T-helper 2 cell treated with Interferon-gamma antibody and Interleukin-4, amounts not matched to agents 5 μg/mL and 100 μg/mL, for 36 hours (primary cell): ENCODE measurements around the gene MED10.
A peak's percentile ranks its signal among the peaks of the same experiment; 100 is the strongest.
"Not testable (repeated sequence)": the region's sequence is repeated elsewhere in the genome, so short reads cannot be mapped to it uniquely, and the experiment has no call there.

ENCODE experiments used
- DNase-seq: peaks from one replicate; pipeline ENCODE4 v3.0.0; 2021; ENCODE audit warnings: low spot score
- H3K27ac Mint-ChIP-seq: one replicate; pipeline ENCODE4 v1.8.0; 2021; ENCODE audit warnings: mild to moderate bottlenecking, mixed read lengths
- H3K27me3 Mint-ChIP-seq: one replicate; pipeline ENCODE4 v1.8.0; 2021; ENCODE audit warnings: low read depth, mixed read lengths
- H3K36me3 Mint-ChIP-seq: one replicate; pipeline ENCODE4 v1.8.0; 2021; ENCODE audit warnings: low read depth, mixed read lengths
- H3K4me1 Mint-ChIP-seq: one replicate; pipeline ENCODE4 v1.8.0; 2021; ENCODE audit warnings: low read depth, mixed read lengths
- H3K4me3 Mint-ChIP-seq: one replicate; pipeline ENCODE4 v1.8.0; 2022; ENCODE audit warnings: mild to moderate bottlenecking, moderate library complexity, mixed read lengths
- H3K9me3 Mint-ChIP-seq: one replicate; pipeline ENCODE4 v1.8.0; 2021; ENCODE audit warnings: mixed read lengths

Gene MED10

DNA sequence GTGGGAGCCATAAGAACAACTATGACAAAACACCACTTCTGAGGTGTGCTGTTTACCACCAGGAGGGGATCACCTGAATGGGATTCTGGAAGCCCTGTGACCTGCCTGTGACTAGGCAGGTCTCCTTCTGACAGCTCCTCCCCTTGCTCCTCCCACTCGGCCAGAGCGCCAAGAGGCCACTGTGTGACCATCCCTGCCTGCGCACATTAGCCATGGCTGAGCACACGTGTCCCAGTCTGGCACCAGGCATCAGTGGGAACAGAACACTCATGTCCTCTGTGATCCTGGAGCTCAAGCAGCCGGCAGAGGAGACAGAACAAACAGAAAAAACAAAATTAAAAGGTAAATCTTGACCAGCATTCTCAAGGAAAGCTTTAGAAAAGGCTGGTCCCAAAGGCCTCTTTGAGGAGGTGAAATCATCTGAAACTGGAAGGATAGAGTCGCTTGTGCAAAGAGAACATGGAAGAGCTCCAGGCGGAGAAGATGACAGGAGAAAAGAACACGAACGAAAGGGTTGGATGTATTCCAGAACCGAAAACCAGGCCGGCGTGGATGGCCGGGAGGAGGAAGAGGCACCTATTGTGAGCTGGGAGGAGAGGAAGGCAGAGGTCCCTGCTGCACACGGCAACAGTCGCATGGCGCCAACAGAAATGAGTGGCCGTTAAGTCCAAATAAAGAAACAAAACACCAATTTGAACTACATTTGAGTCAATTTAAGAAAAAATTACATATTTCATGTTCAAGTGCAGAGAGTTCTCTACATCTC, 5.1 kb downstream of the MED10 start:
- H3K27ac Mint-ChIP-seq = peak overlapping the region; percentile 24
- peaks cover 73% of the 10 kb centered on the region for H3K36me3 Mint-ChIP-seq
- H3K4me3 Mint-ChIP-seq = no peak overlapping the region

DNA sequence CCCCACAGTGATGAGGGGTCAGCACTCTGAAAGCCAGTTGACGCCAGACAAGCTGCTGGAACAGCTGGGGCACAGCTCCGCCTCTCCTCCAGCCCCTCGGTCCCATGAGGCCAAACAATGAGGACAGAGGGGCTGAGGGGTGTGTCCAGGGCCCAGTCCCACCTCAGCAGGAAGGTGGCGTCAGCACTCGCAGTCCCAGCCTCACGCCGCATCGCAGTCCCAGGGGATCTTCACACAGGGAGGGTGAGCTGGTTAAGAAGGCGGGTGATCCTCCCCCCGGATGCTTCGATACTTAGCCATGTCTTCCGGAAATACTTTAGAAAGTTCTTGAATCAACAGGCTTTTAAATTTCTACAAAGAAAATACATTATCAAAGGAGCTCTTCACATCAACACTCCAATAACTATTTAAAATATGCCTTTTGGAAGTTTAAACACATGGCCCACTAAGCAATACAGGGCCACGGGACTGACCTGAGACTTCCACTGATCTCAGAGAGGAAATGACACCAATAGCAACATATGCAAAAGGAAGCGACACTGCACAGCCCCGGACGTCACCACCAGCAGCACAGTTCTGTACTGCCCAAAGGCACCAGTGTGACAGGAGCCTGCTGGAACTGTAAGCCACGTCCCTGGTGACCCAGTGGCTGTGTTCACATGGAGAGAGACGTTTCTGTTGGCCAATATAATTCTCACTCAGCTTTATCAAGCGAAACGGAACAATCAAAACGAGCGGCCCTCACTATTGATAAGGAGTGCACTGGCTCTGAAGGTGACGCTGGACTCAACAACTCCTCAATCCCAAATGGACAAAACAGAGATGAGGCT, 5.9 kb downstream of the MED10 start:
- no peak overlapping the region for H3K27ac Mint-ChIP-seq
- H3K9me3 Mint-ChIP-seq = no peaks in the 10 kb centered on the region
- no peak overlapping the region for H3K4me3 Mint-ChIP-seq
- no peak for DNase-seq
- peaks cover 22% of the 10 kb centered on the region for H3K4me1 Mint-ChIP-seq
- no peaks in the 10 kb centered on the region for H3K27me3 Mint-ChIP-seq
- peaks cover 70% of the 10 kb centered on the region for H3K36me3 Mint-ChIP-seq

More for the DNA sequence above, 5.1 kb downstream of the MED10 start:
- Mint-ChIP-seq H3K27me3 (no peaks in the 10 kb centered on the region), H3K9me3 (no peaks in the 10 kb centered on the region), H3K4me1 (peaks cover 25% of the 10 kb centered on the region)
- no peak for DNase-seq

DNA sequence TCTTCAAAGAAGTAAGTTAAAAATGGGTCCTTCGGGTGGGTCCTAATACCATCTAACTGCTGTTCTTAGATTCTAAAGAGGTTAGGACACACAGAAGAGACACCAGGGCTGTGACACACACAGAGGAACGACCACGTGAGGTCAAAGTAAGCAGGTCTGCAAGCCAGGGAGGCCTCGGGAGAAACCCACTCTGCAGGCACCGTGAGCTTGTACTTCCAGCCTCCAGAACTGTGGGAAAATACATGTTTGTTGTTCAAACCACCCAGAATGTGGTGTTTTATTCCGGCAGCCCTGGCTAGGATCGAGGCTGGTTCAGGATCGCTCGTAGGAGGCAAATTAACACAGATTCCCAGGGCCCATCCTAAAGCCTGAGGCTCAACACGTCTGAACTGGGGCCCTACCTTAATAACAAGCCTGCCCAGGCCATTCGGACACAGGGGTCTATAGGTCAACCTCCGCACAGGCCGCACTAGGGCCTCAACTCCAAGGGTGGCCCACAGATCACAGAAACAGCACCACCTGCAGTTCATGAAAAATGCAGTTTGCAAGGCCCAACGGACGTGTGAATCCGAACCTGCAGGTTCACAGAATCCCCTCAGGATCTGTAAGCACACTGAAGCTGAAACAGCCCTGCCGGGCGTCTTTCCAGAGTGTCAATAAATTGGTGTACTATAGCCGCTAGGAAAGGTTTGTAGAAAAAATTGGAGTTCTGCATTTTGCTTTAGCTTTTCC, 7.1 kb downstream of the MED10 start:
- DNase-seq = no peak

DNA sequence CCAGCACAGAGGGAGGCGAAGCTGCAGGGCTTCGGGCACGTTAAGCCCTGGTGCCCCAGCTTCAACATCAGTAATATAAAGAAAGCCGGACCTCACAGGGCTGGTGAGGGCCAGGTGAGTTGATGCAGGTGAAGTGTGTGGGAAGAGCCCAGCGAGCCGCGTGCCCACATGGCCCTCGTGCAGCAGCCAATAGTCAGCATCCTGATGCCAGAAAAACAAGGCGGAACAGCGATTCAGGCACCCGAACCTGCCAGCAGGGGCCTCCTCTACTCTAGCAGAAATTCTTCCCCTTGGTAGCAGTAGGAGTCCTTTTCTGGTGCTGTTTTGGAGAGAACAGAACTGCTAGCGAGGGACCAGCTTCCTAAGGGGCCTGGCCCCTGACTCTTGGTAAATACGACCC, 7.8 kb downstream of the MED10 start:
- peaks cover 67% of the 10 kb centered on the region for H3K36me3 Mint-ChIP-seq
- no peak overlapping the region for H3K4me3 Mint-ChIP-seq
- H3K4me1 Mint-ChIP-seq = peaks cover 13% of the 10 kb centered on the region
- no peak for DNase-seq
- H3K27ac Mint-ChIP-seq = no peak overlapping the region
- H3K27me3 Mint-ChIP-seq = no peaks in the 10 kb centered on the region
- no peaks in the 10 kb centered on the region for H3K9me3 Mint-ChIP-seq

More for the DNA sequence above, 7.1 kb downstream of the MED10 start:
- H3K4me3 Mint-ChIP-seq = no peak overlapping the region
- H3K27ac Mint-ChIP-seq = no peak overlapping the region
- no peaks in the 10 kb centered on the region for H3K9me3 Mint-ChIP-seq
- peaks cover 13% of the 10 kb centered on the region for H3K4me1 Mint-ChIP-seq
- H3K36me3 Mint-ChIP-seq = peaks cover 70% of the 10 kb centered on the region
- H3K27me3 Mint-ChIP-seq = no peaks in the 10 kb centered on the region

DNA sequence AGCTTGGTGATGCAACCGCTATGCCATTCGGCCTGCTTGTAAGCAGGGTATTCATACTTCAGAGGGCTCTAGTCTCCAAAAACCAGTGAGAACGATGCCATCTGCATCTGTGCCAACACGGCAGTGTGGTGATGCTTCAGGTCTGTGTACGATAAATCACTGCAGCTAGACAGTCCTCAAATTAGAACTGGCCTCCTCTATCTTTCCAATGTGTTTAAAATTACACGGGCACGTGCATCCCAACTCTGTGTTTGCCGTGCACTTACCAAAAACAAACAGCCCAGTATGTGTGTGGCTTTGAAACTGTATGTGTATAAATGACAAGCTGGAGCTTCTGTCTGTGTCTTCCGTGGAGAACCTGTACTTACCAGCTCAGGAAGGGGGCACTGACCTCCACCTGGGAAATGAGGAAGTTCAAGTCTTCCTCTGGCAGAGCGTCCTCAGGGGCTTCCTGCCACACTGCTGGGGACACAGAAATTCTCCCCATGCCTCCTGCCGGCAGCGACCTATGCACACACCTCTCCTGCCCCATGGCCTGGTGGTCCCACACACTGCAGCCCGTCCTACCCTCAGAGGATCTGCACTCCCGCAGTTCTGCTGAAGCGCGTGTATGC, 12.3 kb downstream of the MED10 start:
- Mint-ChIP-seq H3K9me3 (no peaks in the 10 kb centered on the region), H3K36me3 (peaks cover 43% of the 10 kb centered on the region), H3K27ac (no peak overlapping the region), H3K4me3 (no peak overlapping the region), H3K27me3 (no peaks in the 10 kb centered on the region), H3K4me1 (peaks cover 6% of the 10 kb centered on the region)
- no peak for DNase-seq

DNA sequence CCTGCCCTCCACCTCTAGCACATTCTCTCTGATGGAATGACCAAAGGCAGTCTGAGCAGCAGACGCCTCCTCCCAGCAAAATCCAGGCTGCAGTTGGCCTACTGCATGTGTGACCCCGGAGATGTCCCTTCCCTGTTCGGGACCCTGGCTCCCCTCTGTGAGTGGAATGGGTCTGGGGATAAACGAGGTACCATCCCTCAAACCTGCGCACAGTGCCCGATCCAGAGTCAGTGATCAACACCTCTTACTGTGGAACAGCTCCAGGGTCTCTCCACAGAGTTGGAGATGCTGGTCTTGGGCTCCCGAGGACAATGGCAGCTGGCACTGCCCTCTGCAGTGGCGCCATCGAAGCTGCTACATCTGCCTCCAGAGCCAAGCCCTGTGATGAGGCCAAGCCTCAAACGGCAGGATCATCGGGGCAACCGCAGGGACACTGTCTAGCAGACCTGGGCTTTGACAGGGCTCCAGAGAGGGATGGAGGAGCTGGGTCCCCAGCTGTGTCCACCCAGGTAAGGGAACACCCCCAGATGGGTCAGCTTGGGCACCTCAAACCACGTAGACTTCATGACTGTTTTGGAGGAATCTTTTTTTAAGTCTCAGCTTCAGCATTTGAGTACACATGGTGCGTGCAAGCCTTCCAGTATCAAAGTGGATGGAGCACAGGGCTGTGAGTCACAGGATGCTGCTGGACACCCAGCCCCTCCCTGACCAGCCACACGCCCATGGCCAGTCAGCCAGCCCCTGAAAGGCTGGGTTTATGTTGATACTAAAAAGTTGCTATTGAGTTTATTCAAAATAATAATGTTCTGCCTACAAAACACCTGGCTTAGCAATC, 13.0 kb downstream of the MED10 start:
- Mint-ChIP-seq H3K4me3 (no peak overlapping the region), H3K27ac (no peak overlapping the region)
- no peak for DNase-seq

DNA sequence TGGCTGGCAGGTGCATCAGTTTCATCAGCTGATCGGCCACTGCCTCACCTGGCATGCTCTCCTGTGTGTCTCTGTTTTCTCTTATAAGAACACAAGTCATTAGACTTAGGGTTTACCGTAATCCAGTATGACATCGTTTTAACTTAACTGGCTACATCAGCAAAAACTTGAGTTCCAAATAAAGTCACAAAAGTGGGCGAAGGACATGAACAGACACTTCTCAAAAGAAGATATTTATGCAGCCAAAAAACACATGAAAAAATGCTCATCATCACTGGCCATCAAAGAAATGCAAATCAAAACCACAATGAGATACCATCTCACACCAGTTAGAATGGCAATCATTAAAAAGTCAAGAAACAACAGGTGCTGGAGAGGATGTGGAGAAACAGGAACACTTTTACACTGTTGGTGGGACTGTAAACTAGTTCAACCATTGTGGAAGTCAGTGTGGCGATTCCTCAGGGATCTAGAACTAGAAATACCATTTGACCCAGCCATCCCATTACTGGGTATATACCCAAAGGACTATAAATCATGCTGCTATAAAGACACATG, 14.8 kb downstream of the MED10 start:
- not testable (repeated sequence) for H3K9me3 Mint-ChIP-seq, H3K4me3 Mint-ChIP-seq, H3K27me3 Mint-ChIP-seq, H3K27ac Mint-ChIP-seq, DNase-seq
- Mint-ChIP-seq H3K4me1 (peaks cover 20% of the 10 kb centered on the region), H3K36me3 (peaks cover 28% of the 10 kb centered on the region)

More for the DNA sequence above, 13.0 kb downstream of the MED10 start:
- peaks cover 12% of the 10 kb centered on the region for H3K4me1 Mint-ChIP-seq
- no peaks in the 10 kb centered on the region for H3K27me3 Mint-ChIP-seq
- no peaks in the 10 kb centered on the region for H3K9me3 Mint-ChIP-seq
- H3K36me3 Mint-ChIP-seq = peaks cover 40% of the 10 kb centered on the region

DNA sequence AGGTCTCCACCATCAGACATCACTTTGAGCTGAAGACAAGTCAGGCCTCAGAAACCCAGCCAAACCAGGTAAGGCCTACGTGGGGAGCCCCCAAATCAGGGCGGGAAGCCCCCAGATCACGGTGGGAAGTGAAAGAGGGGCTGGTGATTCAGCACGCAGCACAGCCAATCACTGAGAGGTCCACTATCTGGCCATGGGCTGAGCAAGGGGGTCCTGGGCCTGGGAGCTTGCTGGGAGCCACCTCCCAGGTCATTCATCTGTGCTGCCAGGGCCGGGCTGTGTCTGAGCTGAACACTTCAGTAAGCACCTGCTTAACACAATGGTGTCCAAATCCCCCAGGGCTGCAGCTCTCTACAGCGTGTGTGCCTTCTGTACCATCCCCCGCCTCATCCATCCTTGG, 15.5 kb downstream of the MED10 start:
- Mint-ChIP-seq H3K4me3 (no peak overlapping the region), H3K27me3 (no peaks in the 10 kb centered on the region), H3K4me1 (peaks cover 20% of the 10 kb centered on the region), H3K9me3 (no peaks in the 10 kb centered on the region), H3K27ac (no peak overlapping the region), H3K36me3 (peaks cover 27% of the 10 kb centered on the region)
- DNase-seq = no peak

DNA sequence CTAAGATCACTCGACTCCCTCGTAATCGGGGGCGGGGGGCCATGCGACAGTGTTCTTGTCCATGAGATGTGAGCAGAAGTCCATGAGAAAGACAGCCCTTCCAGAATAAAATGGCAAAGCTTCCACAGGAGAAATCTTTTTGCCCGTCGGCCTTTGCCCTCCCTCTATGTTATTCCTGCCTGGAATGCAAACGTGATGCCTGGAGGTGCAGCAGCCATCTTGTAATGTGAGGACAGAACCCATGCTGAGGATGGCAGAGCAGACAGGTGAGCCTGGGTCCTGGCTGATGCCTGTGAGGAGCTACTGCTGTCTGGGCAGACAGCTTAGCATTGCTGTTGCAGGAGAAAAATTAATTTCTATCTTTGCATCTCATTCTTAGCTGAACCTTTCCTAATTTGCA, 17.2 kb downstream of the MED10 start:
- peak overlapping the region; percentile 93 for H3K27ac Mint-ChIP-seq
- no peaks in the 10 kb centered on the region for H3K27me3 Mint-ChIP-seq
- peaks cover 16% of the 10 kb centered on the region for H3K36me3 Mint-ChIP-seq

DNA sequence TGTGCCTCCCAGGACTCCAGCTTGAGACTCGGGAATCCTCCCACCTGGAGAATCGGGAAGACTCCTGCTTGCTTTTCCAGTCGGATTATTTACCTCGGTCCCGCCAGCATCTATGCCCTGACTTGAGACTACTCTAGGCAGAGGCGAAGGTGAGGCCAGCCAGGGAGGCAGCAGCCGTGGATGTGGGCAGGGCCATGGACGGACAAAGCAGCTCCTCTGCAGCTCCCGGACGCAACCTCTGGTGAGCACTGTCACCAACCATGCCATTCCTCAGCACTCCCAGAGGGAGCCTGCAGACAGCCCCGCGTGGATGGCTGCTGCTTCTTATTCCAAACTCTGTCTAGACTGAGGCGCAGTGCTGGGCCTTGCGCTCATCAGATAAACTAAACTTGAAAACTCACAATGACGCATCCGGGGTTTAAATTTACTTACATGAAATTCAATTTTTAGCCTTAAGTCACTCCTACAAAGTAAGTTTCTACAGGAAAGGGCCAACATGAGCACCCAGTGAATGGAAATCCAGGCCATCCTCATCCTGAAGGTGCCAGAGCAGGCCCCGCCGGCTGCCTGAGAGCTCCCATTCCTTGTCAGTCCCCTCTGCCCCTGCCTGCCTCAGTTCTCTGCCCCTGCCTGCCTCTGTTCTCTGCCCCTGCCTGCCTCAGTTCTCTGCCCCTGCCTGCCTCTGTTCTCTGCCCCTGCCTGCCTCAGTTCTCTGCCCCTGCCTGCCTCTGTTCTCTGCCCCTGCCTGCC, 17.8 kb downstream of the MED10 start:
- DNase-seq = no peak
- Mint-ChIP-seq H3K36me3 (peaks cover 15% of the 10 kb centered on the region), H3K27me3 (no peaks in the 10 kb centered on the region), H3K9me3 (no peaks in the 10 kb centered on the region), H3K4me1 (peaks cover 17% of the 10 kb centered on the region), H3K27ac (peak overlapping the region; percentile 93), H3K4me3 (peak overlapping the region; percentile 78)

More for the DNA sequence above, 17.2 kb downstream of the MED10 start:
- DNase-seq = no peak
- Mint-ChIP-seq H3K9me3 (no peaks in the 10 kb centered on the region), H3K4me1 (peaks cover 18% of the 10 kb centered on the region), H3K4me3 (no peak overlapping the region)

DNA sequence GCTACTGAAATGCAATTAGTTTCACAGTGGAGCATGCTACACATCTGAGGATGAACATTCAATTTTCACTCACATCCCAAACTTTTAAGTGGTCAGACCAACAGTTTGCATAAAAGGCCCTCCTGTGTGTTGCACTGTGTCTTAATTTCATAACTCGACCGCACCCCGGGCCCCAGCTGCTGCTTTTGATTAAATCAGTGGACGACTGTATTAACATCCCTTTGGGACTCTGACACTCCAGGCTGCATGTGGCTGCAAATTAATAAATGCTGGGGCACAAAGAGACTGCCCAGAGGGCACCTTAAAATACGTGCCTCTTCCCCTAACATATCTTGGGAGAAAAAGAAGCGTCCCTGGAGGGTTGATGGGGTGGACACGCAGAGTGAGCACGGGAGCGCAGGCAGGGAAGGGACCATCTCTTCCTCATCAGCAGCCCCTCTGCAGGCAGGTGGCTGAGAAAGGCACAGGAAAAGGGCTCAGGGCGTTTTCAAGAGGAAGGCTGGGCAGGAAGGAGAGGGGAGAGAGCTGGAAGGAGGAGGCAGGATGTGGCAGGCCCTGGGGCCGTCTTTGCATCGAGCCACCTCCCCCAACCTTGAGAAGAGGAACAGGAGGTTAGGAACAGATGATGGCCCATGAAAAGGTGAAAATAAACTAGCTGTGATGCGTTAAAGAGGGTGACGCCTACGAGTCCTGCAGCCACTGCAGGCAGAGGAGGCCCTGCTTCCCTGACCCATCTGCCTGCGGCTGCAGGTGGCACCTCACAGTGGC, 18.6 kb downstream of the MED10 start:
- no peak for DNase-seq
- H3K36me3 Mint-ChIP-seq = peaks cover 15% of the 10 kb centered on the region
- H3K27me3 Mint-ChIP-seq = no peaks in the 10 kb centered on the region
- H3K4me3 Mint-ChIP-seq = peak overlapping the region; percentile 78
- H3K4me1 Mint-ChIP-seq = peaks cover 17% of the 10 kb centered on the region
- H3K9me3 Mint-ChIP-seq = no peaks in the 10 kb centered on the region
- H3K27ac Mint-ChIP-seq = peak overlapping the region; percentile 93

DNA sequence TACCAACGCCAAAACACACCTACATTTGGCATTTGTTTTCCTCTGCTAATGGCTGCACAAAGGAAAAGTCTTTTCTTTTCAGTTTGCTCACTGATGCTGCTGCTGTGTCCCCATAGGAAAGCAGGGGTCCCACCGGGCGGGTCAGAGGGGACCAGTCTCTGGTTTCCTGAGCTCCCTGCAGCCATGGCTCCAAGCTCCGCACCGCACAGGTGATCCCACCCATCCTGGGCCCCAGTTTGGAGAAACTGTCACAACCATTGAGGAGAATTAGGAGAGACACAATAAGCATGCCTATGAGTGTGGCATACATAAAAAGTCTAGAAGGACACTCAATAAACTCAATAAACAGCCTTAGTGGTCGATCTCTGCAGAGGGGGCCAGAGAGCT, 19.9 kb downstream of the MED10 start:
- Mint-ChIP-seq H3K4me3 (no peak overlapping the region), H3K9me3 (no peaks in the 10 kb centered on the region), H3K36me3 (peaks cover 13% of the 10 kb centered on the region), H3K27me3 (no peaks in the 10 kb centered on the region), H3K4me1 (peaks cover 17% of the 10 kb centered on the region), H3K27ac (no peak overlapping the region)
- DNase-seq = no peak
